HepG2 (cell line): ENCODE results near the gene GRIK1. TPM values are rescaled to one million over a fixed set of nuclear protein-coding genes. Genes with fewer than 3 reads are reported as not detected.

Experiments used
- ATAC-seq: fragments of 200-7000 bp; cut with Tn5 transposase; 3 replicates; pipeline ENCODE4 v1.9.1; 2020; ENCODE audit warnings: mild to moderate bottlenecking, moderate library complexity
- BruUV-seq: library from RNA; stranded (reverse); fragments of 400-500 nt; replicated peaks from 2 replicates; lab custom pipeline; 2021; lab: Mats Ljungman, UMichigan
- CTCF ChIA-PET: fragments of 300-600 bp; formaldehyde crosslinking; extraction: SDS; loops from one replicate; lab custom pipeline; 2021; ENCODE audit warnings: low total read pairs, inconsistent platforms, low intra/inter-chr PET ratio; lab: Yijun Ruan, JAX
- POLR2A ChIA-PET: fragments of 350-600 bp; sonication (Branson Sonifier 250); formaldehyde crosslinking; loops from one replicate; lab custom pipeline; 2020; ENCODE audit warnings: antibody characterized with exemption, inconsistent platforms; lab: Yijun Ruan, JAX
- DNase-seq: peaks from one replicate; pipeline ENCODE4 v3.0.0-alpha.2; 2015; ENCODE audit warnings: low spot score
- FAIRE-seq: peaks from 3 replicates; lab custom pipeline; 2011; peaks lifted over from hg19 to GRCh38; lab: Jason Lieb, UNC
- H2AFZ ChIP-seq: one replicate; pipeline ENCODE4 v1.6.1; 2011; ENCODE audit warnings: low read length, inconsistent platforms
- H3K27ac ChIP-seq: fragments of 300-600 bp; 3 replicates; pipeline ENCODE4 v1.8.0; 2011; ENCODE audit warnings: mixed run types, mild to moderate bottlenecking, mixed read lengths, low read length, inconsistent platforms; ENCODE audit not compliant: insufficient read depth; ENCODE audit errors: extremely low read length
- H3K27me3 ChIP-seq, 2 experiments: fragments of 200-600 bp in 1 of 2; 2 replicates in 1 of 2; 3 replicates in 1 of 2; pipeline versions ENCODE4 v1.6.0 to v1.8.0; 2011; ENCODE audit warnings: low read length in 2 of 2, mild to moderate bottlenecking in 2 of 2, moderate library complexity in 2 of 2, inconsistent platforms in 1 of 2; ENCODE audit not compliant: insufficient read depth in 2 of 2, control insufficient read depth in 1 of 2
- H3K36me3 ChIP-seq, 2 experiments: fragments of 200-600 bp in 1 of 2; replicated peaks in 1 of 2; 2 replicates in 1 of 2; 3 replicates in 1 of 2; pipeline versions ENCODE4 v1.5.1 to v1.8.0; 2011; ENCODE audit warnings: low read length in 2 of 2, inconsistent platforms in 1 of 2; ENCODE audit not compliant: insufficient read depth in 2 of 2, control insufficient read depth in 1 of 2
- H3K4me1 ChIP-seq: 2 replicates; pipeline ENCODE4 v1.5.1; 2012; ENCODE audit warnings: low read length, inconsistent platforms; ENCODE audit not compliant: insufficient read depth
- H3K4me2 ChIP-seq: 2 replicates; pipeline ENCODE4 v1.6.0; 2011; ENCODE audit warnings: low read depth, low read length, inconsistent platforms
- H3K4me3 ChIP-seq, 3 experiments: fragments of 200-600 bp in 1 of 3; sonication (generic), shearing (Covaris generic) in 1 of 3; replicated peaks in 1 of 3; 2 replicates each; pipeline ENCODE4 v1.5.1; 2011 to 2016; ENCODE audit warnings: low read length in 3 of 3, inconsistent platforms in 2 of 3, low read depth in 2 of 3, mild to moderate bottlenecking in 2 of 3, control low read depth in 1 of 3, mixed read lengths in 1 of 3; ENCODE audit not compliant: insufficient read depth in 1 of 3
- H3K79me2 ChIP-seq: one replicate; pipeline ENCODE4 v1.6.1; 2011; ENCODE audit warnings: low read length, inconsistent platforms; ENCODE audit not compliant: insufficient read depth
- H3K9ac ChIP-seq: 2 replicates; pipeline ENCODE4 v1.6.0; 2011; ENCODE audit warnings: mild to moderate bottlenecking, low read depth, low read length, inconsistent platforms; ENCODE audit not compliant: insufficient read depth
- H3K9me3 ChIP-seq: 2 replicates; pipeline ENCODE4 v1.5.1; 2012; ENCODE audit warnings: mild to moderate bottlenecking, low read length
- H4K20me1 ChIP-seq: 2 replicates; pipeline ENCODE4 v1.6.0; 2011; ENCODE audit warnings: inconsistent platforms, mild to moderate bottlenecking, low read length, moderate library complexity; ENCODE audit not compliant: insufficient read depth
- CHCHD3 ChIP-seq: sonication (generic); formaldehyde crosslinking; IDR thresholded peaks from 2 replicates; pipeline ENCODE4 v1.8.0; 2022; ENCODE audit warnings: mild to moderate bottlenecking, missing genetic modification reagents, moderate library complexity
- ERF ChIP-seq: IDR thresholded peaks from 2 replicates; pipeline ENCODE4 v1.6.1; 2018; ENCODE audit warnings: missing biosample characterization, missing genetic modification reagents
- ETV6 ChIP-seq: sonication (generic); formaldehyde crosslinking; conservative IDR thresholded peaks from 2 replicates; pipeline ENCODE4 v1.4.0; 2020; ENCODE audit warnings: missing genetic modification reagents
- GABPA ChIP-seq, 2 experiments: IDR thresholded peaks; 2 replicates each; pipeline ENCODE4 v1.6.1; 2011 to 2016; ENCODE audit warnings: low read depth in 2 of 2, low read length in 1 of 2, missing biosample characterization in 1 of 2, missing genetic modification characterization in 1 of 2
- HNRNPH1 ChIP-seq: fragments of 200-400 bp; formaldehyde crosslinking; optimal IDR thresholded peaks from 2 replicates; pipeline ENCODE3; 2017; ENCODE audit warnings: mild to moderate bottlenecking, low read depth, low read length
- JARID2 ChIP-seq: sonication (generic); formaldehyde crosslinking; IDR thresholded peaks from 2 replicates; pipeline ENCODE4 v1.8.1; 2023; ENCODE audit warnings: missing genetic modification reagents, inconsistent platforms; ENCODE audit not compliant: insufficient replicate concordance
- MTA1 ChIP-seq: sonication (generic); formaldehyde crosslinking; IDR thresholded peaks from 2 replicates; pipeline ENCODE4 v1.4.0; 2020; ENCODE audit warnings: missing genetic modification reagents, mild to moderate bottlenecking, borderline replicate concordance
- NKX3-1 ChIP-seq: sonication (generic); formaldehyde crosslinking; IDR thresholded peaks from 2 replicates; pipeline ENCODE4 v1.5.0; 2020; ENCODE audit warnings: missing genetic modification reagents
- NR2F1 ChIP-seq, 2 experiments: fragments of 450-650 bp in 1 of 2; formaldehyde crosslinking in 1 of 2; IDR thresholded peaks; 2 replicates each; pipeline versions ENCODE4 v1.5.0 to v1.6.1; 2016 to 2020; ENCODE audit warnings: mild to moderate bottlenecking in 1 of 2, missing compliant biosample characterization in 1 of 2, missing genetic modification reagents in 1 of 2, moderate library complexity in 1 of 2
- PCBP2 ChIP-seq: fragments of 200-400 bp; formaldehyde crosslinking; optimal IDR thresholded peaks from 2 replicates; pipeline ENCODE3; 2018; ENCODE audit warnings: low read length, low read depth; ENCODE audit not compliant: poor library complexity, severe bottlenecking
- SRF ChIP-seq: IDR thresholded peaks from 2 replicates; pipeline ENCODE4 v1.6.1; 2011; ENCODE audit warnings: mild to moderate bottlenecking, low read depth, low read length, moderate library complexity
- TEAD2 ChIP-seq: sonication (generic); formaldehyde crosslinking; IDR thresholded peaks from 2 replicates; pipeline ENCODE4 v1.9.0; 2021; ENCODE audit warnings: missing genetic modification reagents
- ZNF331 ChIP-seq: sonication (generic); formaldehyde crosslinking; IDR thresholded peaks from 2 replicates; pipeline ENCODE4 v1.4.0; 2020; ENCODE audit warnings: missing genetic modification reagents
- ZNF547 ChIP-seq: sonication (generic); formaldehyde crosslinking; IDR thresholded peaks from 2 replicates; pipeline ENCODE4 v1.5.1; 2020; ENCODE audit warnings: mild to moderate bottlenecking, missing genetic modification reagents
- WGBS: methylation state at CpG from one replicate; pipeline ENCODE4 v1.1.6; 2017; ENCODE audit warnings: low lambda C conversion rate; 5-methylcytosine and 5-hydroxymethylcytosine counted together
- in situ Hi-C: cut with HindIII; loops from 2 replicates; pipeline ENCODE4 v1.10.0; 2017; ENCODE audit warnings: low pct_unique_long_range_greater_than_20kb; ENCODE audit not compliant: extremely low pct_ligation_motif_present
- intact Hi-C: fragments of 100-400 bp; cut with micrococcal nuclease; formaldehyde crosslinking; loops from one replicate; pipeline ENCODE4 v1.10.0; 2022; ENCODE audit not compliant: unreplicated experiment
- polyA plus RNA-seq, 8 experiments: library from polyadenylated mRNA; depleted of rRNA in 3 of 8; stranded (reverse) in 7 of 8; unstranded in 1 of 8; fragments of >200 nt; fragmentation: Illumina TruSeq in 4 of 8; extraction: Trizol in 4 of 8; gene quantifications; 2 replicates each; pipeline versions ENCODE4 v1.2.1 to v1.2.3, GENCODE V29; 2011 to 2016; ENCODE audit warnings: low read depth in 4 of 8, missing spikeins in 1 of 8, mixed read lengths in 1 of 8; ENCODE audit not compliant: insufficient read depth in 1 of 8
- total RNA-seq, 5 experiments: library from RNA; depleted of rRNA; stranded (reverse); fragments of >200 nt; fragmentation: Illumina TruSeq; extraction: Trizol; gene quantifications; 2 replicates each; pipeline ENCODE4 v1.2.3, GENCODE V29; 2016; ENCODE audit warnings: low read depth in 1 of 5

Gene GRIK1
- total and polyA plus RNA-seq, 2 of the 13 experiments (the other 11 are each of a cell fraction or from before 2014, with no cell fraction given): not detected

DNA sequence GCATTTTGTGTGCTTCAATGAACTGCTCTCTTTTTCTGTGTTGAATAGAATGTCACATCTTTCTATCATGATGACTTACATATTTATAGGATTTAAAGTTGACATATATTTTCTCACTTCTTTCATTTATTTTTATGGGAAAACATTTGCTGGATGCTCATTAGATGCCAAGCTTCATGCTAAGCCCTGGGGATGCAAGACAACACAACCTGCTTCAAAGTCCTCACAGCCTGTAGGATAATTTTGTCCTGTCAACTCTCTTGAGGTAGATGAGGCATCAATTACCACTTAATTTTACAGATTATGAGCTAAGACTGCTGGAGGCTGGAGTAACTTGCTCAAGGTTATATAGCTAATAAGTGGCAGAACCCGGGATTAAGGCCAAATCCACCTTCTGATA lies 264.3 kb downstream of the GRIK1 start (continued):
- no peak for TF ChIP-seq ETV6
- TF ChIP-seq PCBP2: no peak
- no peak for TF ChIP-seq GABPA (IDR thresholded peaks at IDR 0.05; ENCODE audit: low read depth, low read length)
- no peak for TF ChIP-seq GABPA (CRISPR knock-in tag; IDR thresholded peaks at IDR 0.05; ENCODE audit: low read depth)
- no peak for TF ChIP-seq MTA1 (CRISPR knock-in tag)
- TF ChIP-seq ERF (CRISPR knock-in tag): no peak
- TF ChIP-seq NKX3-1 (CRISPR knock-in tag): no peak
- TF ChIP-seq ZNF331 (CRISPR knock-in tag): no peak

GRCh38 chr21:29674343-29674742 lies 265.5 kb downstream of the GRIK1 start:
- in situ Hi-C loops: no loop called here
- Histone ChIP-seq H3K27ac (no peak overlapping the region), H2AFZ (no peak overlapping the region), H3K4me1 (no peaks in the 10 kb centered on the region), H3K27me3 (no peaks in the 10 kb centered on the region), H3K9me3 (no peaks in the 10 kb centered on the region), H3K36me3 (no peaks in the 10 kb centered on the region), H4K20me1 (no peaks in the 10 kb centered on the region), H3K4me2 (no peak overlapping the region), H3K79me2 (no peaks in the 10 kb centered on the region), H3K9ac (no peak overlapping the region), H3K4me3 (no peak overlapping the region)
- FAIRE-seq (no peak), ATAC-seq (no peak), DNase-seq (no peak)
- POLR2A ChIA-PET: no interaction called here
- TF ChIP-seq CHCHD3 (CRISPR knock-in tag) (no peak), TEAD2 (CRISPR knock-in tag) (no peak), SRF (no peak), HNRNPH1 (no peak), NR2F1 (CRISPR knock-in tag; IDR thresholded peaks at IDR 0.05) (no peak), ZNF547 (no peak), JARID2 (no peak)
- 0% methylated on average over 2 of the region's 3 CpGs for WGBS
- CTCF ChIA-PET: no interaction called here
- intact Hi-C loops: no loop called here
- BruUV-seq: no TSS peak
